SK-N-SH (cell line): Measurements from ENCODE around the gene F2RL2. TPM values are rescaled to one million over a fixed set of nuclear protein-coding genes. Genes with fewer than 3 reads are reported as not detected.

Experiments
- CHD2 ChIP-seq: fragments of 150-350 bp; IDR thresholded peaks from 2 replicates; pipeline ENCODE4 v1.6.1; 2018; ENCODE audit warnings: low read length; ENCODE audit not compliant: partially characterized antibody
- CTCF ChIP-seq: fragments of 200-600 bp; sonication (generic); IDR thresholded peaks from 2 replicates; pipeline ENCODE4 v1.6.1; 2017; ENCODE audit warnings: antibody characterized with exemption, mild to moderate bottlenecking, moderate library complexity
- EP300 ChIP-seq, 2 experiments: IDR thresholded peaks; 2 replicates each; pipeline versions ENCODE4 v1.4.0 to v1.6.1; 2012; ENCODE audit warnings: borderline replicate concordance in 1 of 2, low read depth in 1 of 2, low read length in 1 of 2
- EZH2phosphoT487 ChIP-seq: fragments of 200-600 bp; sonication (generic); IDR thresholded peaks from 2 replicates; pipeline ENCODE4 v1.6.1; 2017; ENCODE audit warnings: low read depth, mixed run types, mild to moderate bottlenecking, antibody characterized with exemption, moderate library complexity, borderline replicate concordance
- FOXJ3 ChIP-seq: sonication (generic); formaldehyde crosslinking; IDR thresholded peaks from 2 replicates; pipeline ENCODE4 v1.5.1; 2020; ENCODE audit warnings: mild to moderate bottlenecking, missing genetic modification reagents
- FOXM1 ChIP-seq: IDR thresholded peaks from 2 replicates; pipeline ENCODE4 v1.4.0; 2012; ENCODE audit warnings: low read depth, mild to moderate bottlenecking
- GABPA ChIP-seq: IDR thresholded peaks from 2 replicates; pipeline ENCODE4 v1.4.0; 2012; ENCODE audit warnings: low read depth, mild to moderate bottlenecking
- JUND ChIP-seq: IDR thresholded peaks from 2 replicates; pipeline ENCODE4 v1.4.0; 2012
- MAX ChIP-seq: IDR thresholded peaks from 2 replicates; pipeline ENCODE4 v1.4.0; 2012; ENCODE audit warnings: low read depth
- MXI1 ChIP-seq: IDR thresholded peaks from 2 replicates; pipeline ENCODE4 v1.6.1; 2012; ENCODE audit warnings: mild to moderate bottlenecking, low read depth, low read length, improper control_type of control experiment
- PBX3 ChIP-seq: IDR thresholded peaks from 2 replicates; pipeline ENCODE4; 2012
- RAD21 ChIP-seq: IDR thresholded peaks from 2 replicates; pipeline ENCODE4 v1.6.1; 2012; ENCODE audit warnings: mild to moderate bottlenecking, low read length
- RCOR1 ChIP-seq: fragments of 150-350 bp; IDR thresholded peaks from 2 replicates; pipeline ENCODE4 v1.6.1; 2017; ENCODE audit warnings: antibody characterized with exemption, low read length
- REST ChIP-seq: IDR thresholded peaks from 2 replicates; pipeline ENCODE4 v1.6.1; 2012; ENCODE audit warnings: mild to moderate bottlenecking, low read depth, low read length, moderate library complexity
- RFX5 ChIP-seq: IDR thresholded peaks from 2 replicates; pipeline ENCODE4 v1.6.1; 2012; ENCODE audit warnings: mild to moderate bottlenecking, improper control_type of control experiment, low read length
- TAF1 ChIP-seq: IDR thresholded peaks from 2 replicates; pipeline ENCODE4 v1.6.1; 2012; ENCODE audit warnings: low read depth, mild to moderate bottlenecking, low read length, moderate library complexity, borderline replicate concordance
- TCF12 ChIP-seq: IDR thresholded peaks from 2 replicates; pipeline ENCODE4 v1.4.0; 2012
- TEAD4 ChIP-seq: IDR thresholded peaks from 2 replicates; pipeline ENCODE4 v1.4.0; 2012; ENCODE audit warnings: mild to moderate bottlenecking, borderline replicate concordance; ENCODE audit not compliant: insufficient read depth
- USF2 ChIP-seq: fragments of 150-350 bp; IDR thresholded peaks from 2 replicates; pipeline ENCODE4 v1.6.1; 2017; ENCODE audit warnings: antibody characterized with exemption, low read length, low read depth, borderline replicate concordance
- polyA plus RNA-seq, 3 experiments: library from polyadenylated mRNA; depleted of rRNA; stranded (reverse); fragments of >200 nt; gene quantifications; 2 replicates each; pipeline ENCODE4 v1.2.3, GENCODE V29; 2012

F2RL2 gene
- polyA plus RNA-seq, 1 of the 3 experiments (the other 2 are of a cell fraction): 29.4 TPM

GRCh38 chr5:76601470-76601869, 21.7 kb downstream of the F2RL2 start (continued):
- TF ChIP-seq CTCF: peak; percentile 82
- TF ChIP-seq GABPA: no peak
- no peak for TF ChIP-seq TEAD4
- TF ChIP-seq USF2: no peak
- TF ChIP-seq EP300 (IDR thresholded peaks at IDR 0.05; ENCODE audit: borderline replicate concordance in 1 of 2, low read depth in 1 of 2, low read length in 1 of 2): no peak
- no peak for TF ChIP-seq RCOR1
- TF ChIP-seq RAD21: peak; percentile 87
- TF ChIP-seq FOXJ3 (CRISPR knock-in tag): no peak
- no peak for TF ChIP-seq CHD2
- TF ChIP-seq FOXM1: 0 out of 2 replicates have a peak, but pooled peaks have one; percentile 38
- no peak for TF ChIP-seq EZH2phosphoT487
- TF ChIP-seq JUND: no peak
- TF ChIP-seq MAX: no peak; the same call in 1 of the 2 replicates
- no peak for TF ChIP-seq TCF12
- no peak for TF ChIP-seq REST
- no peak for TF ChIP-seq RFX5
- TF ChIP-seq PBX3: no peak
- no peak for TF ChIP-seq TAF1
- TF ChIP-seq MXI1: no peak
